ENCODE measurements around the gene TUBA4B. TPM values are rescaled to one million over a fixed set of nuclear protein-coding genes. Genes with fewer than 3 reads are reported as not detected.

Gene TUBA4B
- total RNA-seq (not detected), polyA plus RNA-seq (not detected)

- DNase-seq (ENCODE audit: extremely low spot score), result no peak
- no peaks in the 10 kb centered on the region for H3K4me1 ChIP-seq (ENCODE audit: insufficient read depth)
Observed at GRCh38 chr2:219252900-219253752, at the start of gene TUBA4B. TUBA4B (plus strand) TSS chr2:219253243; CDS start chr2:219253408, 165 bp downstream.

GRCh38 chr2:219204425-219205164 is 48.4 kb upstream of the TUBA4B start:
- DNase-seq (ENCODE audit: extremely low spot score), result no peak
- Histone ChIP-seq H3K4me1 (ENCODE audit: insufficient read depth) (no peaks in the 10 kb centered on the region), H3K4me3 (ENCODE audit: low read depth, low read length) (no peak overlapping the region), H3K27ac (ENCODE audit: low read depth) (no peak overlapping the region), H3K36me3 (ENCODE audit: insufficient read depth) (peaks cover 2% of the 10 kb centered on the region)
- 76% methylated on average over 7 of the region's 7 CpGs for WGBS

More at GRCh38 chr2:219252900-219253752, at the start of gene TUBA4B:
- H3K36me3 ChIP-seq (ENCODE audit: insufficient read depth), result no peaks in the 10 kb centered on the region
- peak within 1 kb of the TSS; percentile 59 for H3K4me3 ChIP-seq (ENCODE audit: low read depth, low read length)
- peak within 1 kb of the TSS; percentile 43 for H3K27ac ChIP-seq (ENCODE audit: low read depth)
- WGBS, result 4% methylated on average over 49 of the region's 49 CpGs

- Histone ChIP-seq H3K4me3 (ENCODE audit: low read depth, low read length) (no peak overlapping the region), H3K27ac (ENCODE audit: low read depth) (no peak overlapping the region), H3K4me1 (ENCODE audit: insufficient read depth) (no peaks in the 10 kb centered on the region), H3K36me3 (ENCODE audit: insufficient read depth) (peaks cover 2% of the 10 kb centered on the region)
- WGBS, result 78% methylated on average over 5 of the region's 5 CpGs
- DNase-seq (ENCODE audit: extremely low spot score), result no peak
Observed at GRCh38 chr2:219205165-219205538, 47.9 kb upstream of the TUBA4B start.

- Histone ChIP-seq H3K4me1 (ENCODE audit: insufficient read depth) (no peaks in the 10 kb centered on the region), H3K4me3 (ENCODE audit: low read depth, low read length) (peak overlapping the region; percentile 60), H3K36me3 (ENCODE audit: insufficient read depth) (peaks cover 2% of the 10 kb centered on the region), H3K27ac (ENCODE audit: low read depth) (peak overlapping the region; percentile 93)
- DNase-seq (ENCODE audit: extremely low spot score), result no peak
- WGBS, result 19% methylated on average over 7 of the region's 7 CpGs
Observed at GRCh38 chr2:219205981-219206327, 47.1 kb upstream of the TUBA4B start.

- Histone ChIP-seq H3K4me3 (ENCODE audit: low read depth, low read length) (peak within 1 kb of the TSS; percentile 60), H3K36me3 (ENCODE audit: insufficient read depth) (peaks cover 2% of the 10 kb centered on the region), H3K4me1 (ENCODE audit: insufficient read depth) (no peaks in the 10 kb centered on the region), H3K27ac (ENCODE audit: low read depth) (peak within 1 kb of the TSS; percentile 93)
- peak; percentile 77 for DNase-seq (ENCODE audit: extremely low spot score)
- under 1% methylated on average over 76 of the region's 76 CpGs for WGBS
Observed at GRCh38 chr2:219206328-219207133, 46.5 kb upstream of the TUBA4B start, which contains the start of gene ZFAND2B. ZFAND2B (plus strand) TSS chr2:219206782; CDS start chr2:219206988, 206 bp downstream.

- H3K4me1 ChIP-seq (ENCODE audit: insufficient read depth), result no peaks in the 10 kb centered on the region
- whole genome bisulfite sequencing, result 9% methylated on average over 22 of the region's 22 CpGs
- H3K27ac ChIP-seq (ENCODE audit: low read depth), result peak overlapping the region; percentile 90
- peaks cover 2% of the 10 kb centered on the region for H3K36me3 ChIP-seq (ENCODE audit: insufficient read depth)
- H3K4me3 ChIP-seq (ENCODE audit: low read depth, low read length), result peak overlapping the region; percentile 60
- DNase-seq (ENCODE audit: extremely low spot score), result no peak
Observed at GRCh38 chr2:219207134-219207883, 45.7 kb upstream of the TUBA4B start.

GRCh38 chr2:219207884-219208740 is 44.9 kb upstream of the TUBA4B start:
- Histone ChIP-seq H3K36me3 (ENCODE audit: insufficient read depth) (peaks cover 2% of the 10 kb centered on the region), H3K4me1 (ENCODE audit: insufficient read depth) (no peaks in the 10 kb centered on the region), H3K4me3 (ENCODE audit: low read depth, low read length) (no peak overlapping the region), H3K27ac (ENCODE audit: low read depth) (no peak overlapping the region)
- 62% methylated on average over 17 of the region's 17 CpGs for WGBS
- no peak for DNase-seq (ENCODE audit: extremely low spot score)

GRCh38 chr2:219209236-219210195 is 43.5 kb upstream of the TUBA4B start:
- WGBS, result 80% methylated on average over 18 of the region's 18 CpGs
- no peak overlapping the region for H3K27ac ChIP-seq (ENCODE audit: low read depth)
- no peak overlapping the region for H3K4me3 ChIP-seq (ENCODE audit: low read depth, low read length)
- no peak for DNase-seq (ENCODE audit: extremely low spot score)
- peaks cover 2% of the 10 kb centered on the region for H3K36me3 ChIP-seq (ENCODE audit: insufficient read depth)
- H3K4me1 ChIP-seq (ENCODE audit: insufficient read depth), result no peaks in the 10 kb centered on the region

- 94% methylated on average over 24 of the region's 24 CpGs for WGBS
- no peak for DNase-seq (ENCODE audit: extremely low spot score)
- Histone ChIP-seq H3K27ac (ENCODE audit: low read depth) (no peak overlapping the region), H3K4me1 (ENCODE audit: insufficient read depth) (no peaks in the 10 kb centered on the region), H3K4me3 (ENCODE audit: low read depth, low read length) (no peak overlapping the region), H3K36me3 (ENCODE audit: insufficient read depth) (peaks cover 2% of the 10 kb centered on the region)
Observed at GRCh38 chr2:219210196-219210885, 42.7 kb upstream of the TUBA4B start.

GRCh38 chr2:219210886-219211362 is 42.1 kb upstream of the TUBA4B start:
- no peaks in the 10 kb centered on the region for H3K4me1 ChIP-seq (ENCODE audit: insufficient read depth)
- no peak for DNase-seq (ENCODE audit: extremely low spot score)
- no peak overlapping the region for H3K27ac ChIP-seq (ENCODE audit: low read depth)
- 88% methylated on average over 9 of the region's 9 CpGs for WGBS
- peaks cover 2% of the 10 kb centered on the region for H3K36me3 ChIP-seq (ENCODE audit: insufficient read depth)
- no peak overlapping the region for H3K4me3 ChIP-seq (ENCODE audit: low read depth, low read length)

- WGBS, result 86% methylated on average over 8 of the region's 8 CpGs
- Histone ChIP-seq H3K27ac (ENCODE audit: low read depth) (no peak overlapping the region), H3K36me3 (ENCODE audit: insufficient read depth) (peaks cover 4% of the 10 kb centered on the region), H3K4me1 (ENCODE audit: insufficient read depth) (no peaks in the 10 kb centered on the region), H3K4me3 (ENCODE audit: low read depth, low read length) (no peak overlapping the region)
- no peak for DNase-seq (ENCODE audit: extremely low spot score)
Observed at GRCh38 chr2:219213026-219213415, 40.0 kb upstream of the TUBA4B start.
